KMS-11 (cell line): ENCODE results near the gene CLDN4.

Experiments
- H2AFZ ChIP-seq: fragments of 200-600 bp; sonication (generic); 2 replicates; pipeline ENCODE4 v1.6.1; 2016; ENCODE audit warnings: antibody characterized with exemption, mixed run types, low read depth
- H3K27ac ChIP-seq: fragments of 200-600 bp; sonication (generic); 2 replicates; pipeline ENCODE4 v1.6.1; 2016; ENCODE audit warnings: mild to moderate bottlenecking, mixed run types
- H3K27me3 ChIP-seq: fragments of 200-600 bp; sonication (generic); 2 replicates; pipeline ENCODE4 v1.6.1; 2017; ENCODE audit warnings: mild to moderate bottlenecking, low read depth, mixed run types, moderate library complexity; ENCODE audit not compliant: insufficient read depth
- H3K36me3 ChIP-seq: fragments of 200-600 bp; sonication (generic); 2 replicates; pipeline ENCODE4 v1.6.1; 2017; ENCODE audit warnings: mild to moderate bottlenecking, mixed run types; ENCODE audit not compliant: insufficient read depth
- H3K4me1 ChIP-seq: fragments of 200-600 bp; sonication (generic); 2 replicates; pipeline ENCODE4 v1.6.1; 2016; ENCODE audit warnings: mild to moderate bottlenecking, low read depth, mixed run types; ENCODE audit not compliant: poor library complexity, severe bottlenecking
- H3K4me2 ChIP-seq: fragments of 200-600 bp; sonication (generic); 2 replicates; pipeline ENCODE4 v1.7.0; 2016; ENCODE audit warnings: mild to moderate bottlenecking, mixed run types
- H3K4me3 ChIP-seq: fragments of 200-600 bp; sonication (generic); IDR thresholded peaks from 2 replicates; pipeline ENCODE4 v1.6.1; 2017; ENCODE audit warnings: low read depth, low read length, mixed read lengths; ENCODE audit not compliant: insufficient read depth
- H3K79me2 ChIP-seq: fragments of 200-600 bp; sonication (generic); 2 replicates; pipeline ENCODE4 v1.6.1; 2016; ENCODE audit warnings: low read depth, mixed run types; ENCODE audit not compliant: insufficient read depth
- H3K9ac ChIP-seq: fragments of 200-600 bp; sonication (generic); 2 replicates; pipeline ENCODE4 v1.6.1; 2016; ENCODE audit warnings: mild to moderate bottlenecking, mixed run types
- H4K20me1 ChIP-seq: fragments of 200-600 bp; sonication (generic); 2 replicates; pipeline ENCODE4 v1.6.1; 2016; ENCODE audit warnings: mild to moderate bottlenecking, mixed run types; ENCODE audit not compliant: insufficient read depth
- CTCF ChIP-seq: fragments of 200-600 bp; sonication (generic); conservative IDR thresholded peaks from 2 replicates; pipeline ENCODE4 v1.6.1; 2017; ENCODE audit warnings: low read depth, mild to moderate bottlenecking, antibody characterized with exemption, low read length, moderate library complexity, mixed read lengths

CLDN4 gene

DNA sequence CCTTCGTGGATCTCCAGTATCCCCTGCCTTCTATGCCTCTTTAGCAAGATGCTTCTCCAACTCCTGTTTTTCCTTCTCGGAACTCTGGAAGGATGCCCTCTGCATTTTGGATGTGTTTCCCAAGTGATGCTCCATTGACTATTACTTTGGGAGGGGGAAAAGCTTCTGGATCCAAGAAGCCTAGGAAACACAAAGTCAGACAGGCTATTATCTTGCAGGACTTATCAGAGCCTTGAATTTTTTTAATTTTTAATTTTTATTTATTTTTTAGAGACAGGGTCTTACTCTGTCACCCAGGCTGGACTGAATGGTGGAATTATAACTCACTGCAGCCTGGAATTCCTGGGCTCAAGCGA, 51.2 kb downstream of the CLDN4 start:
- Histone ChIP-seq H3K27ac (no peak overlapping the region), H2AFZ (no peak overlapping the region), H4K20me1 (no peaks in the 10 kb centered on the region), H3K9ac (no peak overlapping the region), H3K27me3 (peaks cover 85% of the 10 kb centered on the region), H3K79me2 (no peaks in the 10 kb centered on the region), H3K4me2 (no peak overlapping the region), H3K36me3 (no peaks in the 10 kb centered on the region), H3K4me1 (no peaks in the 10 kb centered on the region), H3K4me3 (no peak overlapping the region)
- TF ChIP-seq CTCF = no peak
